GM20431 (cell line): Measurements from ENCODE around the gene STXBP1.

Source experiments
- in situ Hi-C: fragments of 300-500 bp; cut with MseI, MboI; formaldehyde crosslinking; loops from one replicate; pipeline ENCODE4 v1.15.0; 2020; ENCODE audit warnings: low sequenced_read_pairs; ENCODE audit not compliant: unreplicated experiment

STXBP1 gene

GRCh38 chr9:127723444-127723843, 111.4 kb downstream of the STXBP1 start:
- in situ Hi-C loops = no loop called here

GRCh38 chr9:127724012-127724411, 111.9 kb downstream of the STXBP1 start:
- in situ Hi-C loops = no loop called here

DNA sequence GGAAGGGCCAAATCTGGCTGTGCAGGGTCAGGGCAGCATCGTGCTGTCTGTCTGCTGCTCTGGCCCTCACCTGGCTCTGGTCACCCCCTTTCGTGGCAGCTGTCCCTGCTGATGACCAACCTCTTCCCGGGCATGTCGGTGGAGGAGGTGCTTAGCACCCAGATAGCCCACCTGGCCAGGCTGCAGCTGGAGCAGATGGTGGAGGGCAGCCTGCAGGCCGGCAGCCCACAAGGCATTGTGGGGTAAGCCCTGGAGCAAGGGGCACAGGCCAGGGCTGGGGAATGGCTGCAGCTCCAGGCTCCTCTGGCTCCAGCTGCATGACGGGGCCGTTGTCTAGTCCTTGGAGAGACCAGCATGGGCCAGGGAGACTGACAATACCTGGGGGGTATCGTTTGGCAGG, 114.8 kb downstream of the STXBP1 start:
- in situ Hi-C loops = no loop called here

DNA sequence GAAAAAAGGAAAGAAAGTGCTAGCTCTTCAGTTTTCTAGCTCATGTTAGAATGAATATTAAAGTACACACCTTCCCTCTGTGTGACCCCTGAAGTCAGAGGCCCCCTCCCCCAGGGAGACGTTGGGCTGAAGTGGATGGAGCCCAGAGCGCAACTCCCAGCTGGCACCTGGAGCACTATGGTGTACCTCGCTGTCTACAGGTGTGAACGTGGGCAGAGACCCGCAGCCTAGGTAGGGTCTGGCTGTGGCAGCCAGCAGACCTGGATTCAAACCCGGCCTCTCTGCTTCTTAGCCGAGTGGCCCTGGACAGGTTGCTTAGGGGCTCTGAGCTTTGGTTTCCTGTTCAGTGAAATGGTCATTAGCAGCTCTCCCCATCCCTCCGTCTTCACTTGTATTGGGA, 116.7 kb downstream of the STXBP1 start:
- in situ Hi-C loops = no loop called here

DNA sequence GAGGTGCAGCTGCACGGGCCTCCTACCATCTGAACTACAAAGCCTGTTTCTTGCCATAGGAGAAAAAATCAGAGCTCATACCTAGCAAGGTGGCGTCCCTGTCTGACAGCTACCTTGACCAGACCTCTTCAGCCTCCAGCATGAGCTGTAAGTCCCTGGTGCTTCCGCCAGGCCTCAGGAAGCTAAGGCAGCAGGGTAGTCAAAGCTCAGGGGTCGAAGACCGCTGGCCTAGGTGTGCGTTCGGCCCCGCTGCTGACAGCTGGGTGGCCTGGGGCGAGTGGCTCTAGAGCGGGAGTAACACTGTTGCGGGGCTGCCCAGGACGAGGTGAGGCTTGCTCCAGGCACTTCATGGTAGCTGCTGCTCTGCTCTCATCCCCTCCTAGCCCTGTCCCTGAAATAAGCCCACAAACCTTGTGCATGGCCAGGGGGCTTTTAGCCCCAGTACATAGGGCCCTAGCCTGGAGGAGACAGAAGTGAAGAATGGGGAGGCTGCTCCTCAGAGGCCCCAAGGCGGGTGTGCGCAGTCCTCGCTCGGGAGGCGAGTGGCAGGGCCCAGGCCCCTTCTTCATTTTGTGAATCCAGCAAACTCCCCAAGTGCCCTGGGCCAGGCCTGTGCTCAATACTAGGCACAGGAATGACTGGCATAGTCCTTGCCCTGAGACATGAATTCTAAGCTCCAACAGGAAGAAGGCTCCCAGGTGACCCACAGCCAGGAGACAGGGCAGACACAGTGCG, 117.6 kb downstream of the STXBP1 start:
- in situ Hi-C loops = no loop called here

DNA sequence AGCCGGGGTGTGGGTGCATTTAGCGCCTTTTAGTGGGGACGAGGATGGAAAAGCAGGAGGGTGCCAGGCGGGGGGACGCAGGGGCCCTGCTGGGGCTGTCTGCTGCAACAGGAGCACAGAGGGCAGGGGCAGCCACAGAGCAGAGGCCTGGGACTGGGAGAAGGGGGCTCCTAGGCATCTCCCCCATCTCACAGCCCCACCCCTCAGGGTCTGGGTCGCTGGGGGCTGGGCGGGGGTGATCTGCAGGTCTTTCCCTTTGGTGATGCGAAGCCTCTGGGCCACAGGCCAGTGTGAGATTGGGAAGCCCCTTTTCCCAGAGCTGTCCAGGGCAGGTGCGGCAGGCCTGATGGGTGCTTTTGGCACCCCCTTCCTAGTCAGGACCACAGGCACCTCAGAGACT, 118.2 kb downstream of the STXBP1 start:
- in situ Hi-C loops = no loop called here

GRCh38 chr9:127730799-127731410, 118.8 kb downstream of the STXBP1 start:
- in situ Hi-C loops = no loop called here

DNA sequence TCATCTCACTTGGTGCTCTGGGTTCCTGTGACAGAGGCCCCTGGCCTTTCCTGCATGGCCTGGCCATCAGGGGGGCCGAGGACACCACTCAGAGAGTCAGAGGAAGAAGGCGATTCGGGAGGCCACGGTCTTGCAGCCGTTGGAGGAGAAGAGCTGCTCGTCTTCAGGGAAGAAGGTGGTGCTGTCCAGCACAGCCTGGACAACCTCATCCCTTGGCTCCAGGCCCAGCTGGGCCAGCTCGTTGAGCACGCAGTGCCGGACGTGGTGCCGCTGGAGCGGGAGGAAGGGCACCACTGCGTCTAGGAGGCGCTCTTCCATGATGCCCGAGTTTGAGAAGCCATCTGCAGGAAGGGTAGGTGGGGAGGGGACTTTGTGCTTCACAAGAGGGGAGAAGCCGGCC, 119.9 kb downstream of the STXBP1 start:
- in situ Hi-C loops = no loop called here

GRCh38 chr9:127732444-127732843, 120.4 kb downstream of the STXBP1 start:
- in situ Hi-C loops = no loop called here

DNA sequence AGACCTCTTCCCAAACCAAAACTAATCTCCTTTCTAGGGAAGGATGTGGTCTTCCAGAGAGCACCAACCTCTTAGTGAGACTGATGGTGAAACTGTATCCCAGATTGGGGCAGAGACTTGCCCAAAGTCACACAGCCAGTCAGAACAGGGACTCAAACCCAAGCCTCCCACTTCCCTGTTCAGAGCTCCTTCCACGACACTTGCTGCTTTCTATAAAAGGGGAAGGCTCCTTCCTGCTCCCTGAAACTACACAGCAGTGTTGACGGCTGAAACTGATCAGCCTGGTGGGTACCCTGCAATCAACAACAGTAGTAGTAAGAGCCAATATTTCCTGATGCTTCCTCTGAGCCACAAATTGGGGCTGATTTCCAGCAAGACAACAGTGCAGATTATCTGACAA, 121.5 kb downstream of the STXBP1 start:
- in situ Hi-C loops = no loop called here

GRCh38 chr9:127734247-127734746, 122.2 kb downstream of the STXBP1 start:
- in situ Hi-C loops = no loop called here

GRCh38 chr9:127734747-127735529, 122.9 kb downstream of the STXBP1 start, which contains the start of gene TOR2A:
TOR2A (minus strand) TSS chr9:127735294; CDS start chr9:127735270, 24 bp downstream.
- in situ Hi-C loops = no loop called here

GRCh38 chr9:127735530-127736185, 123.6 kb downstream of the STXBP1 start:
- in situ Hi-C loops = no loop called here

DNA sequence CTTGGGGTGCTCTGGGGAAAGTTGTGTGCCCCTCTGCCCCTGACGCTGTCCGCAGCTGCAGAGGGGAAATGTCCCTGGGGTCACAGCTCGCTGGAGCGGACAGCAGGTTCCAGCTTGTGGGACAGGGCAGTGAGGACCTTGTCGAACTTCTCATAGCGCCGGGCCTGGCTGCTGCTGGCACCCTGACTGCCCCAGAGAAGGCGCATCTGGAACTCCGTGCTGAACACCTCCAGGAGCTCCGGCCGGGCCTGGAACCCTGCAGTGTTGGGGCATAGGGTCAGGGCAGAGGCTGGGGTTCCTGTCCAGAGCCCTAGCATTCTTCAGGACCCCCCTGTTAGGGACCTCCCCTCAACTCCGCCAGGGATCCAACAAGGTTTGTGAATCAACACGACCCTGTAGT, 126.6 kb downstream of the STXBP1 start:
- in situ Hi-C loops = no loop called here

DNA sequence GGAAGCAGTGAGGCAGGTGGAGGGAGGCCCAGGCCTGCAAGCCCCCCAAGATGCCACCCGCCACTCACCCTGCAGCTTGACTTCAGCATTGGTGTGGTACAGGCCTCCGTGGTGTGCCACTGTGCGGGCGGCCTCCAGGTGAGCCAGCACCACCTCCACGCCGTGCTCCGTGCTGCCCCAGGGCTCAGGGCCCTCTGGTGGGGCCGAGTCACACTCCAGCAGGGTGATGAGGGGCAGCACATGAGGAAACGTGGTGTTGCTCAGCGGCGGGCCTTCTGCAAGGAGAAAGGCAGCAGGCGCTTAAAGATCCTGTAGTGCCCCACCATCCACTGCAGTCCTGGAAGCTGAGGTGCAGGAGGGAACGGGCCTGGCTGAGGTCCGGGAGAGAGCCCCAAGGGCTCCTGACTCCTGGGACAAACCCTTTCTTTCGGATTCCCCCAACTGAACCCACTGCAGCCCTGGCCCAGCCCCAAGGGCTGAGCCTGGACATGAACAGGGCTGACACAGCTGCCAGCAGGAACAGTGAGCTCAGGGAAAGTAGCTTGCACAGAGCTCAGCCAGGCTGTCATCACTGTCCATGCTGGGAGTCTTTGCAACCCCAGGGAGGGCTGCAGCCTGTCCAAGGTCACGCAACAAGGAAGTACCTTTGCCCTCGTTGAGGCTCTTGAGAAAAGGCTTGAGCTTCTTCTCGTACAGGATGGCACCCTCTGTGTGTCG, 127.7 kb downstream of the STXBP1 start:
- in situ Hi-C loops = no loop called here

- in situ Hi-C loops = no loop called here
Observed at GRCh38 chr9:127741831-127742434, 129.9 kb downstream of the STXBP1 start.
